HG02852 (cell line): Measurements from ENCODE around the gene PTPN11.
A peak's percentile ranks its signal among the peaks of the same experiment; 100 is the strongest.
"Not testable (repeated sequence)": the region's sequence is repeated elsewhere in the genome, so short reads cannot be mapped to it uniquely, and the experiment has no call there.

ENCODE experiments used
- ATAC-seq: cut with Tn5 transposase; IDR thresholded peaks from one replicate; pipeline ENCODE4 v1.9.1; 2021; ENCODE audit warnings: mild to moderate bottlenecking, moderate library complexity; ENCODE audit not compliant: unreplicated experiment

PTPN11 gene

DNA sequence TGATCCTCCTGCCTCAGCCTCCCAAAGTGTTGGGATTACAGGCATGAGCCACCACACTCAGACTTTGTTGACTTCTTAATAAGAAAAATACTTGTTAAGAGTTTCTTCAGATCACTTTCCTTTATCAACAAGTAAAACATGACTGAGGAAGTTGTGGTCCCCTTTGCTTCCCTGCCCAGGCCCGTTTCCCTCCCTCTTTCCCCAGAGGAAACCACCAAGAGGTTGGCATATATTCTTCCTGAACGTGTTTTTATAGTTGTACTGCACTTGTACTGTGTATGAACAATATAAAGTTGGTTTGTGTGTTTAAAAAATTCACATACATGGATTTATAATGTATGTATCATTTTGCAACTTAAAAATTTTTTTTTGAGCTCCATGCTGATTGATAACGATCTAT is 28.4 kb downstream of the PTPN11 start:
- no peak for ATAC-seq

DNA sequence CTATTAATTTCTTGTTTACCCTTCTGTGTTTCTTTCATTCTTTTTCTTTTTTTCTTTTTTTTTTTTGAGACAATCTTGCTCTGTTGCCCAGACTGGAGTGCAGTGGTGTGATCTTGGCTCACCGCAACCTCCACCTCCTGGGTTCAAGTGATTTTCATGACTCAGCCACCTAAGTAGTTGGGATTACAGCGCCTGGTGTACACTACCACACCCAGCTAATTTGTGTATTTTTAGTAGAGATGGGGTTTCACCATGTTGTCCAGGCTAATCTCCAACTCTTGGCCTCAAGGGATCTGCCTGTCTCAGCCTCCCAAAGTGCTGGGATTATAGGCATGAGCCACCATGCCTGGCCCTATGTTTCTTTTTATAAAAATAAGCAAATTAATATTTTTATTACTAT is 29.4 kb downstream of the PTPN11 start:
- not testable (repeated sequence) for ATAC-seq

DNA sequence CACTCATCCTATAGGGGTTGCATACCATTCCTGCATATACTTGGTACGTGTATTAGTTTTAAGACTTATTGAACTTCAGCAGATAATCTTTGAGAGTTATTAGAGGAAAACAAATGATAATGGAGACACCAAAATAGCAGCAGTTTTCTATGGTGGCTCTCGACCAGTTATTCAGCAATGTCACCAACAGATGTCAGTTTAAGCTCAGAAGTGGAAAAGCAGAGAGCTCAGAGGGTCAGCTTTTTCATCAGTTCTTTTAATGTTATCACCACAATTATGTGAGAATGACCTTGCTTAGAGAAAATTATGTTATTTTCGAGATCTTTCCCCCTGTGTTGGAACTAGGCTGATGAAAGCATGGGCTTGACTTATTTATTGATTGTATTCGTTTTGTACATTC is 32.0 kb downstream of the PTPN11 start:
- no peak for ATAC-seq

DNA sequence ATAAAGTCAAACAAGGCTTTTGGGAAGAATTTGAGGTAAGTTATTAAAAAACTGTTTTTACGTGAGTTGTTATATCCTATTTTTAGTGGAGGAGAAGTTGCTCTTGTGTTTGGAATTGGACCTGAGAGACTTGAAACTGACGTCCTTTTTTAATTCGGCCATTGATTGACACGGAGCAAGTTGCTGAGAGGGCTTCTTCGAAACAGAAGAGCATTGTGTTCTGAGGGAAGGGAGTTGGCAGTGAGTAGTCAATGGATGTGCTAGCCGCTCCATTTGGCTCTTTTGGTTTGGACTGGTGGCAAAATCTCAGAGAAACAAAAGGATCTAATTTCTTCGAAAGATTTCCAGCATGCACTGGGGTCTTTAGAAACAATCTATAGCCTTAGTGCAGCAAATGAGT is 37.3 kb downstream of the PTPN11 start:
- ATAC-seq = no peak

DNA sequence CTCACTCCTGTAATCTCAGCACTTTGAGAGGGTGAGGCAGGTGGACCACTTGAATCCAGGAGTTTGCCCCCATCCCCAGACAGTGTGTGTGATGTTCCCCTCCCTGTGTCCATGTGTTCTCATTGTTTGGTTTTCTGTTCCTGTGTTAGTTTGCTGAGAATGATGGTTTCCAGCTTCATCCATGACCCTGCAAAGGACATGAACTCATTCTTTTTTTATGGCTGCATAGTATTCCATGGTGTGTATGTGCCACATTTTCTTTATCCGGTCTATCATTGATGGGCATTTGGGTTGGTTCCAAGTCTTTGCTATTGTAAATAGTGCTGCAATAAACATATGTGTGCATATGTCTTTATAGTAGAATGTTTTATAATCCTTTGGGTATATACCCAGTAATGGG is 38.4 kb downstream of the PTPN11 start:
- not testable (repeated sequence) for ATAC-seq

DNA sequence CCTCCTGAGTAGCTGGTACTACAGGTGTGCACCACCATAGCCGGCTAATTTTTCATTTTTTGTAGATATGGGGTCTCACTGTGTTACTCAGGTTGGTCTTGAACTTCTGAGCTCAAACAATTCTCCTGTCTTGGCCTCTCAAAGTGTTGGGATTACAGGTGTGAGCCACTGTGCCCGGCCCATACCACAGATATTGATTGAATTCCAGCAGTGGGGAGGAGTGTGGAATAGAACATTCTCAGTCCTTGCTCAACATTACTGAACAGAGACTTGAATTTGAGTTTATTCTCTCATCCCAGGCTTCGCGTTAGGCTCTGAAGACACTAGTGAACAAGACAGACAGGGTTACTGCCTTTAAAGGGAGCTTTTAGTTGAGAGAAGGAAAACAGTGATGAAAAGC is 39.6 kb downstream of the PTPN11 start:
- no peak for ATAC-seq

DNA sequence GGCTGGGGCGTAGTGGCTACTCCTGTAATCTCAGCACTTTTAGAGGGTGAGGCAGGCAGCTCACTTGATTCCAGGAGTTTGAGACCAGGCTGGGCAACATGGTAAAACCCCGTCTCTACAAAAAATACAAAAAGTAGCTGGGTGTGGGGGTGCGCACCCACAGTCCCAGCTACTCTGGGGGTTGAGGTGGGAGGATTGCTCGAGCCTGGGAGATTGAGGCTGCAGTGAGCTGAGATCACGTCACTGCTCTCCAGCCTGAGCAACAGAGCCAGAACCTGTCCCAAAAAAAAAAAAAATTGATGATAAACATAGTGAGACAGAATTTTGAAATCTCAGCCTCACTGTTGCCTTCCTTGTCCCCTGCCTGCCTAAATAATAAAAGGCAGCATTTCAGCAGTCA is 40.0 kb downstream of the PTPN11 start:
- no peak for ATAC-seq

DNA sequence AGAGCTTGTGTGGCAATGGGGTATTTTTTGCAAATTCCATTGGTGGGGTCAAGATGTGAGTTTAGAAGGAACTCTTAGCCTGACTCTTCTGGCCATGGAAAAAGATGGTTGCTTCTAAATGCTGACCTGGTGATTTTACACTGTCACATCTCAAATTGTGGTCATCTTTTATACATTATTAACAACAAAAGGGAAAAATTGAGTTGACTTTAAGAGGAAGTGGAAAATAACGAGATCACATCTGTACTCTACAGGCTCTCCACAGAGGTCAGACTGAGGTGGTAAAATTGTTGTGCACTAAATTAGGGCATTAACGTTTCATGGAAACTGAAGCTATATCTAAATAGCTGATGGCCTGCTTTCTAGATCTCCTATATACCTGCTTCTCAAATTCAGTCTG is 44.7 kb downstream of the PTPN11 start:
- no peak for ATAC-seq

DNA sequence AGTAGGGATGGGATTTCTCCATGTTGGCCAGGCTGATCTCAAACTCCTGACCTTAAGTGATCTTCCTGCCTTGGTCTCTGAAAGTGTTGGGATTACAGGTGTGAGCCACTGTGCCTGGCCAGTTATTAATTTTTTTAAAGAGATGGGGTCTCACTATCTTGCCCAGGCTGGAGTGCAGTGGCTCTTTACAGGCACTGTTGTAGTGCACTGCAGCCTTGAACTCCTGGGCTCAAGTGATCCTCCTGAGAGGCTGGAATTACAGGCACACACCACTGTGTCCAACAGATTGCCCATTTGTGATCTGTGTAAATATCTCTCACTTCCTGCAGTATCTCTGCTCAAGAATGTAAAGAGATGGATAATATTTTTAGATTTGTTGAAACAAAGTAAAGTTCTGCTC is 45.9 kb downstream of the PTPN11 start:
- ATAC-seq = no peak

DNA sequence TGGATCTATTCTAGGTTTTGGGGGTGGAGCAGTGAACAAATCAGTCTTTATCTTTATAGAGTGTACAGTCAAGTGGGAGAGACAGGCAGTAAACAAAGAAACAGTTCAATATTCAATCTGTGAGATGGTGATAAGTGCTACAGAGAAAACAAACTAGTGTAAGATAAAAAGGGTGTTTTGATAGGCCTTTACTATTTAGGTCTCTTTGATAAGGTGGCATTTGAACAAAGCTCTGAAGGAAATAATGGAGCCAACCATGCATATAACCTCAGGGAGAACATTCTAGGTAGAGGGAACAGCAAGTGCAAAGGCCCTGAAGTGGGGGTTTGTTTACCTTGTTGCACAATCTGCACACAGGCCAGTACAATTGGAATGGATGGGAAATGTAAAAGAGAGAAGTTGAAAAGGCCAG is 47.3 kb downstream of the PTPN11 start:
- no peak for ATAC-seq

DNA sequence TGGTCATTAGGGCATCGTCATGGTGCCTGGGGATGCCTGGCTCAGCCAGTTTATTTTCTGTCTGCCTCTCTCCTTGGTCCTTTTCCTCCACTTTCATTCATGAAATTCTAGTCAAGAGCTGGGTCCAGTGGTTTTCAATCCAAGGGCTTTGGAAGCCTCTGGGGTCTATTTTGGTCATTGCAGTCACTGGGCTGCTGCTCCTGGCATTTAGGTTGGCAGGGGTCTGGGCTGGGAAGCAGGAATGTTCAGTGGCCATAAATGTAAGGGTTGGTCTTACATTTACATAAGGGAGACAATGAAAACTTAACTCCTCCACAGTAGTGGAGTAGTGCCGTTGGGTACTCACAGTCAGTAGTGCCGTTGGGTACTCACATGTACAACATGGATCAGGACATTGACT is 48.1 kb downstream of the PTPN11 start:
- no peak for ATAC-seq

DNA sequence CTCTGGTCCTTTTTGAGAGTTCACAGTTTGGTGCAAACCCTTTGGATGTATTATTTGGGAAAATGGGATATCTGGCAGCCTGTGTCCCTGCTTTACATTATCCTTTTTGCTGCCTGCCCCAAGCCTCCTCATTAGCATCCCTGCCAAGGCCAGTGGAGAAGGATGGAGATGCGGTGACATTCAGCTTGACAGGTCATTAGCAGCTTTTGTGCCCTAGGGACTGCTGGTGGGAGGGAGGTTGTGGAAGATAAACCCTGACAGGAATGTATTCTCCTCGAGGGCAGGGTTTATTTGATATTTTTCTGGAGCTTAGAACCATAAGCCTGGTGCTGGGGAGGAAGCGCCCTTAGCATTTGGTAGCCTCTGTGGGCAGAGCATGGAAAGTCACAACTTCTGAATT is 49.3 kb downstream of the PTPN11 start:
- ATAC-seq = no peak

DNA sequence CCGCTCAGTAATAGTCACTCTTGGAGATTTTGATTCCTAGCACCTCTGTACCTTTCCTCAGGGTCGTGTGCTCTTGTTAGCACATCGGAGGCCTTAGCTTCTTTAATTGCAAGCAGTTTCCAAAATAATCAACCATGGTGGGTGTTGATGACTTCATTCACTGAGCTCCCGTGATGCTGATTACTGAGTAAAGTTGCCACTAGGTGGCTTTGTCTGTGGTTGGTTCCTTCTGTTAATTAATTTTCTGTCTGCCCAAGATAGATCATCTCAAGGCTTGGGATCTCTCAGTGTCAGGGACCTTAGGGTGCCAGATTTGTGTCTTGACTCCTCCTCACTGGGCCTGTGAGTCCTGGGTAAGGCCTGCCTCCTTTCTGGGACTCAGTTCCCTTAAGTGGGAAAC is 54.3 kb downstream of the PTPN11 start:
- no peak for ATAC-seq

DNA sequence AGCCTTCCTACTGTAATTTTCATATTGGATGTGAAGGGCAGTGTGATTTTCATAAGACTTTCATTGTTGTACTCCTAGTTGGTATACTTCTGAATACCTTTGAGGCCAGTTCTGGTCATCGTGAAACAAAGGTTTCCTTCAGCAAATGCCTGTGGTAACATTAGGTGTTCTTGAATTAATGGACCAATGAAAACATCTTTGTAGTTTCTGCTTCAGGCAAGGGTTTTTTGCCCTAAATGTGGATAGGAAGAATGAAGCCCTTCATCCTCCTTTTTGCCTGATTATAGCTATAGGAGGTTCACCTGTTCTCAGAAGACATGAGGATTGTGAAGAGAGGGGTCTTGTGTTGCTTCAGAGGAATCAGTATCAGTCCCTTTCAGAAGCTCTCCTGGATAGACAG is 60.7 kb downstream of the PTPN11 start:
- ATAC-seq = no peak

DNA sequence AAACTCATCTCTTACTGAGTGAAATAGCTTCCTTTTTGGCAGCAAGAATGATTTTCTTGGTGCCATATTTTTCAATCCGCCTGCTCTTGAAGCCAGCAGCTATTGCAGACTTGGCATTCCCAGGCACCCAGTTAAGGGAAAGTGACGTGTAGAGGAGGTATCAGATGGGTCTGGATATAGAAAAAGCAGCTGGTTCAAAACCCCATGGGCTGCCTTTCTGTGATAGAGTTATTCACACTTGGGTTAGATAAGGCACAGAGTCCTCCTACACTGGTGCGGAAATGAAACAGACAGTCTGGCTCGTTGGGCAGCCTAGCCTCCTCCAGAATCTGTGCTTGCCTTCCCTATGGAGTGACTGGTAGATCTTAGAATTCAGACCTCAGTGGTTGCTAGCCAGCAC is 62.2 kb downstream of the PTPN11 start:
- ATAC-seq = no peak

DNA sequence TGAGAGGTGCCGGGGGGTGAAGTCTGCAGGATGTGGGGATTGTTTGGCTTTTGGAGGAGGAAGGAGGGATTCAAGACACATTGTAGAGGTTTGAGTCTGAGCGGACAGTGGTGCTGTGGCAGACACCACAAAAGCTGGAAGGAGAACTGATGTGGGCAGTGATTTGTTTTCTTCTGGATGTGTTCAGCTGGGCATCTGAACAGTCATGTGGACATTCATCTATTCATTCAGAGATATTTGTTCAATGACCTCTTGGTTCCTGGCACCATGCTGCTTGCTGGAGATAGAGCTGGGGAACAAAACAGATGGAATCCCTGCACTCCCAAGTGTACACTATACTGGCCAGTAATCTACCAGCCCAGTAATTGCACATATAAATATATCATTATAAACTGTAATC is 64.0 kb downstream of the PTPN11 start:
- ATAC-seq = no peak

DNA sequence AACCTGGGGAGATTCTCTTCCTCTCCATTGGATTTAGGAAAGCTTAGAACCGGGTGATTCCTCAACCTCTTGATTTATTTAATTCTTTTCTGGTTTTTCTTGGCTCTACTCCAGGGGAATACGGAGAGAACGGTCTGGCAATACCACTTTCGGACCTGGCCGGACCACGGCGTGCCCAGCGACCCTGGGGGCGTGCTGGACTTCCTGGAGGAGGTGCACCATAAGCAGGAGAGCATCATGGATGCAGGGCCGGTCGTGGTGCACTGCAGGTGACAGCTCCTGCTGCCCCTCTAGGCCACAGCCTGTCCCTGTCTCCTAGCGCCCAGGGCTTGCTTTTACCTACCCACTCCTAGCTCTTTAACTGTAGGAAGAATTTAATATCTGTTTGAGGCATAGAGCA is 67.6 kb downstream of the PTPN11 start:
- ATAC-seq = no peak

DNA sequence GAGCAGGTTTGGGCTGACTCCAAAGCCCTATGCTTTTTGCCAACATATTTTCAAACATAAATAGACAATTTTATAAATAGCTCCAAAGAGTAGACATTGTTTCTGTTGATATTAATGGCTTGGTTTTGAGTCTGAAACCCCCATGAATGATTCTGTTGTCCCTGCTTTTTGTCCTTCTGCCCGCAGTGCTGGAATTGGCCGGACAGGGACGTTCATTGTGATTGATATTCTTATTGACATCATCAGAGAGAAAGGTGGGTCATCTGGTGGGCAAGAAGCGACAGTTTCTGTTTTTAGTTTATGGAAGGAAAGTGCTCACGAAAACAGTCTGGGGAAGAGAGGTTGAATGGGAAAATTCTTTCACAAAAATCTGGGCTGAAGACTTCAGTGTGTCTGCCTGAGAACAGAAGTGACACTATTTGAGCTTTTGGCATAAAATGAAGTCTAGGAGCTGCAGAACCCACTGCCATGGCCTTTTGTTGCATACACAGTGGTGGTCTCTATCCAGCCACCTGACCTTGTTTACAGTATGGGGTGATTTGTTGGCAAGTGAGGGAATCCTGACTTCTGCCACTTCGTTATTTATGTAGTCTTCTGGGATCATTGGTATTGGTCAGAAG is 69.6 kb downstream of the PTPN11 start:
- ATAC-seq = no peak

DNA sequence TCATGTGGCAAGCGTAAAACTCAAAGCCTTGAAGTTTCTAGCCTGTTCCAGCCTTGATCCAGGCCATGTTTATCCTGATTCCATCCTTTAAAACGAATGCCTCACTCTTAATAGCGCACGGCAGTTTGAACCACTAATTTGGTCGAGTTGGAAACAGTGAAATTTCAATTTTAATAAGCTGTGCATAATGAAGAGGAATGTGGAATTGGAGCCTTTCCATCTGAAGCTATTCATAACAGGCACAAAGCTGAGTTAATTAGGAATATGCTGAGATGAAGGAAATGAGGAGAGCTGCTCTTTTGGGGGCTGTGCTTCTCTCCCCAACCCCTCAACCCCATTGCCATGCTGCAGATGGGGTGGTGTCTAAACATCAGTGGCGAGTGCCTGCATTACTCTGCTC is 70.7 kb downstream of the PTPN11 start:
- no peak for ATAC-seq

DNA sequence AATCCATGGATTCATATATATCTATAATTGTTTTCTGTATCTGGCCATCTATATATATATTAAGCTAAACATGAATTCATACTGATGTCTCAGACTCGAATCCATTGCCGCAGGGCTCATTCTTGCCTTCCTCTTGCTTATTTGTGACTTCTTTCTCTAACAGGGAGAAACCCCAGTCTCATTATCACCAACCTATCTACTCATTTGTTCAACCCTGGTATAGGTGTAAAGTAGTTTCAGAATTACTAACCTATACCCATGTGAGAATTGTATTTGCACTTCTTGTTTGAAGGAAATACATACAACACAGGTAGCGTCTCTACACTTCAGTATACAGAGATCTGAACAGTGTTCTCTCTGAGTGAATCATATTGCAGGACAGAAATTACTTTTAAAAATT is 77.7 kb downstream of the PTPN11 start:
- ATAC-seq = peak; percentile 69

DNA sequence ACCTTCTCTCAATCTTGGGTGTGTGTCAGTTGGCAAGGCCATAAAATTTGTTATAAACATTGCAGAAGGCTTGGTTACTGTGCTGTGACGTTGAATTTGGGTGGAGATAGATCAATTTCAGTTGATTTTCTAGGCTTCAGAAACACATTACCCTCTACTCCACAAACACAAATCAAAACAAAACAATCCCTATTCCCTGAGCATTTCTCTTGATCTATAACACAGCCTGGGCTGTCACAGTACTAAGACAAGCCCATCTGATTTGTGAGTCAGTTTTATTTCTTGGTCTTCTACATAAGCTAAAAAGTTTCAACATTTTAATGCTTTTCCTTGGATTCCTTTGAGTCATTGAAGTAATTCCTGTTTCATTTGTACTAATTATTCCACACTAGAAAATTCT is 79.8 kb downstream of the PTPN11 start:
- no peak for ATAC-seq

DNA sequence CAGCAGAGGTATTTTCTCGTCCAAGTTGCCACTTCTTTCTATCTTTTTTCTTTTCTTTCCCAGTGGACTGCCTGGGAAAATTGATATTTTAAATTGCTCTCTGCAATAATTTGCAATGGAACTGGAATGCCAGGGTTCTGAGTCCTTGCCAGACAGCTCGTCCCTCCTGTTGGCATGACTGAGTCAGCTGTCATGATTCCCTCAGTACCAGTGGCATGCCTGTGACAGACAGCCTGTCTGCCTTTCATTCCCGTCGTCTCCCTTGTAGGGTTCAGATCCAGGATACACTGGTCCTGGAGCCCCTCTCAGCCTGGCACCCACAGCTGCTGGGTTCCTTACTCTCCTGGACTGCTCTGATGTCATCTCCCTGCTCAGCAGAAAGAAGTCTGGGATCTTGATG is 84.8 kb downstream of the PTPN11 start:
- no peak for ATAC-seq

DNA sequence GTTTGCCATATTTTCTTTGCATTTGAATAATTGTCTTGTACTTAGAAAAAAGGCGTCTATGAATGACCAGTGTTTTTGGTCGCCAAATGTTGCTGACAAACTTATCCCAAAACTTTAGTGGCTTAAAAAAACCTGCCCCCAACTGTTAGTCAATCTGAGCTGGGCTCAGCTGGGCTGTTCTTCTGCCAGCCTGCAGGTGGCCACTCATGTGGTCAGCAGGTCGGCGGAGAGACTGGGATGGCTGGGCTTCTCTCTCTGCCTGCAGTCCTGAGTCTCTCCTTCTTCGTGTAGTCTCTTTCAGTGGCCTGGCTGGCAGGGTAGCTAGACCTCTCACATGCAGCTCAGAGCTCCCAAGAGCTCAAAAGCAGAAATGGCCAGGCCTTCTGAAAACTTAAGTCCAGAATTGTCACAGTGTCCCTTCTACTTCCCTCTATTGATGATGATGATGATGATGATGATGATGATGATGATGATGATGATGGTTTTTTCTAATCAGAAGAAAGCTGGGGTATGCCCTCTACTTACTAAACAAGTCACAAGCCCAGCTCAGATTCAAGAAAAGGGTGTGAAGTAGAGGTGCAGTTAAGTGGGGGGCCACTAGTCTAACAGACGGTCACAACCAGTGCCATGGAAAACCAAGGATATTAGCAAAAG is 87.9 kb downstream of the PTPN11 start:
- no peak for ATAC-seq
